Smooth muscle cell (in vitro differentiated cells): Measurements from ENCODE around the gene MOBP. TPM values are rescaled to one million over a fixed set of nuclear protein-coding genes. Genes with fewer than 3 reads are reported as not detected.

Source experiments
- DNase-seq: peaks from one replicate; lab custom pipeline; 2025; ENCODE audit not compliant: unreplicated experiment; lab: John Stamatoyannopoulos, UW
- H2AFZ ChIP-seq: fragments of 200-600 bp; sonication (generic); 2 replicates; pipeline ENCODE4 v1.6.0; 2016; ENCODE audit warnings: antibody characterized with exemption, low read depth, mild to moderate bottlenecking
- H3F3A ChIP-seq: fragments of 200-600 bp; sonication (generic); 2 replicates; pipeline ENCODE4 v1.6.0; 2017; ENCODE audit warnings: antibody characterized with exemption, low read depth
- H3K27ac ChIP-seq: fragments of 200-600 bp; sonication (generic); 2 replicates; pipeline ENCODE4 v1.5.1; 2016; ENCODE audit warnings: low read depth, mild to moderate bottlenecking
- H3K27me3 ChIP-seq: fragments of 200-600 bp; sonication (generic); 2 replicates; pipeline ENCODE4 v1.6.1; 2016; ENCODE audit warnings: low read depth, mild to moderate bottlenecking
- H3K36me3 ChIP-seq: fragments of 200-600 bp; sonication (generic); 2 replicates; pipeline ENCODE4 v1.5.1; 2016; ENCODE audit warnings: low read depth
- H3K4me1 ChIP-seq: fragments of 200-600 bp; sonication (generic); 2 replicates; pipeline ENCODE4 v1.5.1; 2016; ENCODE audit warnings: low read depth
- H3K4me2 ChIP-seq: fragments of 200-600 bp; sonication (generic); 2 replicates; pipeline ENCODE4 v1.6.0; 2016; ENCODE audit warnings: mild to moderate bottlenecking
- H3K4me3 ChIP-seq: fragments of 200-600 bp; sonication (generic); 2 replicates; pipeline ENCODE4 v1.5.1; 2016; ENCODE audit warnings: mild to moderate bottlenecking
- H3K79me2 ChIP-seq: fragments of 200-600 bp; sonication (generic); 2 replicates; pipeline ENCODE4 v1.6.0; 2016; ENCODE audit warnings: low read depth, mild to moderate bottlenecking
- H3K9ac ChIP-seq: fragments of 200-600 bp; sonication (generic); 2 replicates; pipeline ENCODE4 v1.6.0; 2016; ENCODE audit warnings: low read depth
- H3K9me3 ChIP-seq: fragments of 200-600 bp; sonication (generic); replicated peaks from 2 replicates; pipeline ENCODE4 v1.5.1; 2016; ENCODE audit warnings: low read depth
- H4K20me1 ChIP-seq: fragments of 200-600 bp; sonication (generic); 2 replicates; pipeline ENCODE4 v1.6.0; 2016; ENCODE audit warnings: low read depth
- WGBS: methylation state at CpG from one replicate; pipeline ENCODE4 v1.1.7; 2016; ENCODE audit warnings: low lambda C conversion rate; 5-methylcytosine and 5-hydroxymethylcytosine counted together
- polyA plus RNA-seq: library from polyadenylated mRNA; unstranded; fragments of >200 nt; fragmentation: Nextera tagmentation; extraction: Ambion mirVana; gene quantifications from 2 replicates; pipeline ENCODE4 v1.2.1, GENCODE V29; 2016
- total RNA-seq: library from RNA; depleted of rRNA; stranded (reverse); fragments of >200 nt; gene quantifications from 2 replicates; pipeline ENCODE4 v1.2.3, GENCODE V29; 2014
- TF ChIP-seq, protein P1 (sequence below): fragments of 200-600 bp; sonication (generic); IDR thresholded peaks from 2 replicates; pipeline ENCODE4 v1.5.1; 2017; ENCODE audit warnings: borderline replicate concordance, mild to moderate bottlenecking, antibody characterized with exemption; ENCODE audit not compliant: insufficient read depth, poor library complexity, severe bottlenecking

MOBP gene
- total and polyA plus RNA-seq, 2 experiments from 2014 or later: not detected

DNA sequence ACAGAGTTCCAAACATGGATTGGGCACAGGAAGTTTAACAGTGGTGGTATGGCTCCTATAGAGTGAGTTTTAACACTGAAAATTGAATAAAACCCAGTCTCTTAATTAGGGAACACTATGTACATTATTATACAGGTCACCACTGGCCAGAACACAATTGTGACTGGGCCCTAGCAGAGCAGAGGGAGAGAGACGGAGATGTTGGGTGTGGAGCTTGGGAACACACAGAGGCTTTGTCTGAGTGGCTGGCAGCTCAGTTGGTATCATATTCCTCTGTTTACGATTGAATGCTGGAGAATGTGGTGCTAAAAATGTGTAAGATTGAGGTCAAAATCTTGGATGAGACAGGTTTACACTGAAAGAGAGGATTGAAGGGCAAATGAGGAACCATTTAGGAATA, 6.8 kb upstream of the MOBP start:
- H2AFZ ChIP-seq: no peak overlapping the region
- no peaks in the 10 kb centered on the region for H4K20me1 ChIP-seq
- no peaks in the 10 kb centered on the region for H3K36me3 ChIP-seq
- TF ChIP-seq, protein P1, sequence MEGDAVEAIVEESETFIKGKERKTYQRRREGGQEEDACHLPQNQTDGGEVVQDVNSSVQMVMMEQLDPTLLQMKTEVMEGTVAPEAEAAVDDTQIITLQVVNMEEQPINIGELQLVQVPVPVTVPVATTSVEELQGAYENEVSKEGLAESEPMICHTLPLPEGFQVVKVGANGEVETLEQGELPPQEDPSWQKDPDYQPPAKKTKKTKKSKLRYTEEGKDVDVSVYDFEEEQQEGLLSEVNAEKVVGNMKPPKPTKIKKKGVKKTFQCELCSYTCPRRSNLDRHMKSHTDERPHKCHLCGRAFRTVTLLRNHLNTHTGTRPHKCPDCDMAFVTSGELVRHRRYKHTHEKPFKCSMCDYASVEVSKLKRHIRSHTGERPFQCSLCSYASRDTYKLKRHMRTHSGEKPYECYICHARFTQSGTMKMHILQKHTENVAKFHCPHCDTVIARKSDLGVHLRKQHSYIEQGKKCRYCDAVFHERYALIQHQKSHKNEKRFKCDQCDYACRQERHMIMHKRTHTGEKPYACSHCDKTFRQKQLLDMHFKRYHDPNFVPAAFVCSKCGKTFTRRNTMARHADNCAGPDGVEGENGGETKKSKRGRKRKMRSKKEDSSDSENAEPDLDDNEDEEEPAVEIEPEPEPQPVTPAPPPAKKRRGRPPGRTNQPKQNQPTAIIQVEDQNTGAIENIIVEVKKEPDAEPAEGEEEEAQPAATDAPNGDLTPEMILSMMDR: no peak
- H3K27me3 ChIP-seq: no peaks in the 10 kb centered on the region
- WGBS: 67% methylated on average over 2 of the region's 2 CpGs
- no peaks in the 10 kb centered on the region for H3K9me3 ChIP-seq
- H3K4me2 ChIP-seq: no peak overlapping the region
- H3F3A ChIP-seq: no peaks in the 10 kb centered on the region
- H3K9ac ChIP-seq: no peak overlapping the region
- H3K4me3 ChIP-seq: no peak overlapping the region
- DNase-seq: no peak
- no peaks in the 10 kb centered on the region for H3K79me2 ChIP-seq
- no peaks in the 10 kb centered on the region for H3K4me1 ChIP-seq
- no peak overlapping the region for H3K27ac ChIP-seq

DNA sequence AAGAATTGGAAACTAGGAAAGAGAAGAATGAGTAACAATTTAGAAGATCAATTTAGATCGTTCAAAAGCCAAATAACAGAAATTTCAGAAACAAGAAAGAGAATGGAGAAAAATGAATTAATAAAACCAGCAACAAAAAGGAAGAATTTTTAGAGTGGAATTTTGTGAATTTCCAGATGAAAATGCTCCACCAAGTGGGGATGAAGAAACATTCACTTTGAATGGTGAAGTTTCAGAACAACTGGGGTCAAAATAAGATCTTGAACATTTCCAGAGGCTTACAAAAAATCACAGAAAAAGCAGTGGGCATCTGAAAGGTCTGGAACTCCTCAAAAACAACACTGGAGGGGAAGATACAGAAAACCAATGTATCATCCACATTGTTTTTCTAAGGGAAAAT, 4.2 kb upstream of the MOBP start:
- no peaks in the 10 kb centered on the region for H3K9me3 ChIP-seq
- no peaks in the 10 kb centered on the region for H4K20me1 ChIP-seq
- no peaks in the 10 kb centered on the region for H3K27me3 ChIP-seq
- no peaks in the 10 kb centered on the region for H3K36me3 ChIP-seq
- no peak overlapping the region for H3K27ac ChIP-seq
- TF ChIP-seq, protein P1: no peak
- H2AFZ ChIP-seq: no peak overlapping the region
- 2% methylated on average over 1 of the region's 1 CpG for WGBS
- H3K9ac ChIP-seq: no peak overlapping the region
- no peak overlapping the region for H3K4me3 ChIP-seq
- H3K4me2 ChIP-seq: no peak overlapping the region
- H3F3A ChIP-seq: no peaks in the 10 kb centered on the region
- H3K79me2 ChIP-seq: no peaks in the 10 kb centered on the region
- DNase-seq: no peak
- no peaks in the 10 kb centered on the region for H3K4me1 ChIP-seq

DNA sequence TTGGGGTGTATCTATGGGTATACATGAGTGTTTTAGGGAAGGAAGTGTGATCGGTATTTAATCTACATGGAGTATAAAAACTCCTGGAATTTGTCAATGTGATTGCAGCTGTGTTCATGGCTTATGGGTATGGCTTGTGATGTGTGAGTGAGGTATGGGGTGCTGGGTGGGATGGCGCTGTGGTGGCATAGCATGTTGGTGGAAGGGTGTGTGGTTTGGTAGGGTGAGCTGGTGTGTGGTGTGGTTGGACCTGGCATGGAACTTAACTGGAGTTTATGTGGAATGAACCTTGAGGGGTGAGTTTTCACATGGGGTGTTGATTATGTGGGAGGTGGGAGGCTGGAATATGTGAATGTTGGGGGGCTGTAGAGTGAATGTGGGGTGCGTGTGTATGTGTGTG, 492 bp upstream of the MOBP start:
- no peaks in the 10 kb centered on the region for H4K20me1 ChIP-seq
- no peak overlapping the region for H3K9ac ChIP-seq
- no peaks in the 10 kb centered on the region for H3K9me3 ChIP-seq
- no peak overlapping the region for H3K4me3 ChIP-seq
- no peak overlapping the region for H2AFZ ChIP-seq
- no peaks in the 10 kb centered on the region for H3K4me1 ChIP-seq
- H3K79me2 ChIP-seq: no peaks in the 10 kb centered on the region
- H3F3A ChIP-seq: no peaks in the 10 kb centered on the region
- H3K36me3 ChIP-seq: no peaks in the 10 kb centered on the region
- no peaks in the 10 kb centered on the region for H3K27me3 ChIP-seq
- WGBS: 99% methylated on average over 3 of the region's 3 CpGs
- no peak for DNase-seq
- H3K27ac ChIP-seq: no peak overlapping the region
- no peak overlapping the region for H3K4me2 ChIP-seq
- TF ChIP-seq, protein P1: no peak

DNA sequence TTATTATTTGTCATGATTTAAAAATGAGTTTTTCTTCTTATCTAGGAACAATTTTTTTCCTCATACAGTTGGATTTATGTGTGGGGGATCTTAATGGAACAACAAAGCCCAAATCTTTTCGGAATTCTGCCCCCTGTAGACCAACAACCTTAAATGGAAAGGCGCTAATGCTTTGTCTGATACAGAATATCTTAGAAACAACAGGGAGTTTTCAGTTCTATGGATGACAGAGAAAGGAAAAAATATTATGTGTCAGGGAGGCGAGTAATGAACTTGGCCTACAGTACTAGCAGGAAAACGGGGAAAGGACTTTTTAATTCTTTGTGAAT, 592 bp downstream of the MOBP start:
- no peaks in the 10 kb centered on the region for H3K36me3 ChIP-seq
- WGBS: 86% methylated on average over 4 of the region's 4 CpGs
- no peak overlapping the region for H3K9ac ChIP-seq
- no peaks in the 10 kb centered on the region for H3K79me2 ChIP-seq
- no peaks in the 10 kb centered on the region for H3K27me3 ChIP-seq
- H3K9me3 ChIP-seq: no peaks in the 10 kb centered on the region
- H3F3A ChIP-seq: no peaks in the 10 kb centered on the region
- DNase-seq: no peak
- no peak overlapping the region for H2AFZ ChIP-seq
- TF ChIP-seq, protein P1: no peak
- H3K27ac ChIP-seq: no peak overlapping the region
- H4K20me1 ChIP-seq: no peaks in the 10 kb centered on the region
- H3K4me3 ChIP-seq: no peak overlapping the region
- H3K4me2 ChIP-seq: no peak overlapping the region
- no peaks in the 10 kb centered on the region for H3K4me1 ChIP-seq
